IMR-90 (cell line): ENCODE measurements around the gene PTPRG. TPM values are rescaled to one million over a fixed set of nuclear protein-coding genes. Genes with fewer than 3 reads are reported as not detected.

Experiments
- ATAC-seq: fragments of 200-7000 bp; cut with Tn5 transposase; 2 replicates; pipeline ENCODE4 v1.9.1; 2020; ENCODE audit warnings: low read depth, mild to moderate bottlenecking, moderate library complexity
- BruUV-seq: library from RNA; stranded (reverse); fragments of 400-500 nt; replicated peaks from 2 replicates; lab custom pipeline; 2021; lab: Mats Ljungman, UMichigan
- CTCF ChIA-PET: fragments of 300-600 bp; formaldehyde crosslinking; extraction: SDS; loops from one replicate; lab custom pipeline; 2021; ENCODE audit warnings: antibody characterized with exemption; lab: Yijun Ruan, JAX
- POLR2A ChIA-PET: fragments of 300-600 bp; sonication (Branson Sonifier 250); formaldehyde crosslinking; loops from one replicate; lab custom pipeline; 2022; ENCODE audit warnings: antibody characterized with exemption; ENCODE audit not compliant: unreplicated experiment; lab: Charles Lee
- DNase-seq: peaks from one replicate; pipeline ENCODE4 v3.0.0; 2013
- H2AFZ ChIP-seq: replicated peaks from 2 replicates; pipeline ENCODE3; 2013; ENCODE audit warnings: low read length, mild to moderate bottlenecking; ENCODE audit not compliant: poor library complexity
- H2AK5ac ChIP-seq: 2 replicates; pipeline ENCODE4 v1.6.1; 2013; ENCODE audit warnings: low read depth, low read length, inconsistent platforms
- H2AK9ac ChIP-seq: replicated peaks from 2 replicates; pipeline ENCODE3; 2013; ENCODE audit warnings: mild to moderate bottlenecking, low read depth, low read length, moderate library complexity; ENCODE audit not compliant: poor library complexity
- H2BK120ac ChIP-seq: 2 replicates; pipeline ENCODE4 v1.6.1; 2013; ENCODE audit warnings: low read depth, low read length, inconsistent platforms
- H2BK15ac ChIP-seq: 3 replicates; pipeline ENCODE4 v1.6.1; 2013; ENCODE audit warnings: low read depth, low read length, inconsistent platforms
- H2BK20ac ChIP-seq: 2 replicates; pipeline ENCODE4 v1.6.1; 2013; ENCODE audit warnings: low read depth, mild to moderate bottlenecking, inconsistent platforms, low read length, moderate library complexity
- H2BK5ac ChIP-seq: 2 replicates; pipeline ENCODE4 v1.6.1; 2013; ENCODE audit warnings: mild to moderate bottlenecking, low read depth, low read length, inconsistent platforms; ENCODE audit not compliant: poor library complexity, severe bottlenecking
- H3K14ac ChIP-seq: replicated peaks from 2 replicates; pipeline ENCODE4 v1.6.1; 2013; ENCODE audit warnings: low read depth, low read length, inconsistent platforms
- H3K18ac ChIP-seq: 2 replicates; pipeline ENCODE4 v1.6.1; 2013; ENCODE audit warnings: low read depth, low read length, control low read depth
- H3K23ac ChIP-seq: 2 replicates; pipeline ENCODE4 v1.6.1; 2013; ENCODE audit warnings: low read depth, low read length, inconsistent platforms
- H3K27ac ChIP-seq: 2 replicates; pipeline ENCODE4 v1.5.1; 2013; ENCODE audit warnings: mild to moderate bottlenecking, control low read depth, low read length; ENCODE audit not compliant: insufficient read depth
- H3K27me3 ChIP-seq: 2 replicates; pipeline ENCODE4 v1.6.1; 2013; ENCODE audit warnings: low read length; ENCODE audit not compliant: control insufficient read depth, insufficient read depth
- H3K36me3 ChIP-seq: 2 replicates; pipeline ENCODE4 v1.6.1; 2013; ENCODE audit warnings: low read length, mixed read lengths; ENCODE audit not compliant: control insufficient read depth, insufficient read depth
- H3K4ac ChIP-seq: 2 replicates; pipeline ENCODE4 v1.6.1; 2013; ENCODE audit warnings: low read depth, low read length, inconsistent platforms
- H3K4me1 ChIP-seq: 2 replicates; pipeline ENCODE4 v1.6.1; 2013; ENCODE audit warnings: low read length, mixed read lengths; ENCODE audit not compliant: control insufficient read depth, insufficient read depth
- H3K4me2 ChIP-seq: 2 replicates; pipeline ENCODE4 v1.6.1; 2013; ENCODE audit warnings: low read depth, mild to moderate bottlenecking, control low read depth, low read length, moderate library complexity
- H3K4me3 ChIP-seq: 2 replicates; pipeline ENCODE4 v1.5.1; 2013; ENCODE audit warnings: low read depth, mild to moderate bottlenecking, control low read depth, low read length, moderate library complexity; ENCODE audit not compliant: insufficient read depth
- H3K56ac ChIP-seq: 2 replicates; pipeline ENCODE4 v1.6.1; 2013; ENCODE audit warnings: low read length, inconsistent platforms; ENCODE audit not compliant: insufficient read depth; ENCODE audit errors: extremely low read depth
- H3K79me1 ChIP-seq, 2 experiments: 2 replicates each; pipeline ENCODE4 v1.6.1; 2013; ENCODE audit warnings: low read length in 2 of 2, inconsistent platforms in 1 of 2, low read depth in 1 of 2
- H3K9ac ChIP-seq: 2 replicates; pipeline ENCODE4 v1.6.1; 2013; ENCODE audit warnings: low read depth, low read length, control low read depth
- H3K9me1 ChIP-seq: 2 replicates; pipeline ENCODE4 v1.6.1; 2013; ENCODE audit warnings: low read length, inconsistent platforms; ENCODE audit not compliant: insufficient read depth
- H3K9me3 ChIP-seq: 2 replicates; pipeline ENCODE4 v1.6.1; 2013; ENCODE audit warnings: low read length; ENCODE audit not compliant: control insufficient read depth, insufficient read depth
- H4K20me1 ChIP-seq: 2 replicates; pipeline ENCODE4 v1.6.1; 2013; ENCODE audit warnings: low read length, inconsistent platforms; ENCODE audit not compliant: insufficient read depth
- H4K5ac ChIP-seq: 2 replicates; pipeline ENCODE4 v1.6.1; 2013; ENCODE audit warnings: mild to moderate bottlenecking, low read depth, low read length, control low read depth
- H4K8ac ChIP-seq, 2 experiments: 2 replicates each; pipeline ENCODE4 v1.6.1; 2013; ENCODE audit warnings: low read depth in 2 of 2, low read length in 2 of 2, control low read depth in 1 of 2, inconsistent platforms in 1 of 2
- H4K91ac ChIP-seq: 2 replicates; pipeline ENCODE4 v1.6.1; 2013; ENCODE audit warnings: low read depth, low read length, inconsistent platforms; ENCODE audit not compliant: insufficient read depth
- MAFK ChIP-seq: IDR thresholded peaks from 2 replicates; pipeline ENCODE4 v1.6.1; 2012; ENCODE audit warnings: low read depth, low read length, improper control_type of control experiment
- POLR2A ChIP-seq: IDR thresholded peaks from 2 replicates; pipeline ENCODE4 v1.6.1; 2012; ENCODE audit warnings: mild to moderate bottlenecking, low read depth, low read length
- RFX5 ChIP-seq: IDR thresholded peaks from 2 replicates; pipeline ENCODE4 v1.8.0; 2012; ENCODE audit warnings: low read depth, mild to moderate bottlenecking, low read length, moderate library complexity
- WGBS, 2 experiments: methylation state at CpG; one replicate each; pipeline versions ENCODE4 v1.1.5 to v1.1.7; 2013; ENCODE audit warnings: missing lambda C conversion rate in 2 of 2; ENCODE audit not compliant: insufficient read length in 1 of 2; ENCODE audit errors: extremely low coverage in 2 of 2; 5-methylcytosine and 5-hydroxymethylcytosine counted together
- dilution Hi-C: fragments of 300-500 bp; cut with HindIII; formaldehyde crosslinking; loops from one replicate; pipeline ENCODE4 v1.14.3; 2018; ENCODE audit warnings: low sequenced_read_pairs; ENCODE audit not compliant: unreplicated experiment
- in situ Hi-C: fragments of 300-500 bp; cut with MboI; formaldehyde crosslinking; loops from 3 replicates; pipeline ENCODE4 v1.14.3; 2019; ENCODE audit warnings: low sequenced_read_pairs, inconsistent platforms, mixed read lengths
- intact Hi-C: fragments of 100-400 bp; cut with micrococcal nuclease; formaldehyde crosslinking; loops from 2 replicates; pipeline ENCODE4 v1.10.0; 2022
- polyA plus RNA-seq, 3 experiments: library from polyadenylated mRNA; depleted of rRNA; stranded (reverse); fragments of >200 nt; gene quantifications; 2 replicates each; pipeline ENCODE4 v1.2.3, GENCODE V29; 2012; ENCODE audit warnings: low replicate concordance in 1 of 3
- total RNA-seq: library from RNA; depleted of rRNA; stranded (reverse); fragments of >200 nt; gene quantifications from 2 replicates; pipeline ENCODE4 v1.2.3, GENCODE V29; 2012
- TF ChIP-seq, protein P1 (sequence below): conservative IDR thresholded peaks from 2 replicates; pipeline ENCODE4 v1.5.1; 2012; ENCODE audit warnings: mild to moderate bottlenecking, low read depth, low read length, improper control_type of control experiment
- TF ChIP-seq, protein P2 (sequence below): fragments of 150-350 bp; IDR thresholded peaks from 2 replicates; pipeline ENCODE4 v1.6.1; 2016; ENCODE audit warnings: low read depth, mild to moderate bottlenecking, low read length, moderate library complexity, borderline replicate concordance

Gene PTPRG
- total and polyA plus RNA-seq, 2 of the 4 experiments (the other 2 are of a cell fraction) = 7.7 to 31.0 TPM

DNA sequence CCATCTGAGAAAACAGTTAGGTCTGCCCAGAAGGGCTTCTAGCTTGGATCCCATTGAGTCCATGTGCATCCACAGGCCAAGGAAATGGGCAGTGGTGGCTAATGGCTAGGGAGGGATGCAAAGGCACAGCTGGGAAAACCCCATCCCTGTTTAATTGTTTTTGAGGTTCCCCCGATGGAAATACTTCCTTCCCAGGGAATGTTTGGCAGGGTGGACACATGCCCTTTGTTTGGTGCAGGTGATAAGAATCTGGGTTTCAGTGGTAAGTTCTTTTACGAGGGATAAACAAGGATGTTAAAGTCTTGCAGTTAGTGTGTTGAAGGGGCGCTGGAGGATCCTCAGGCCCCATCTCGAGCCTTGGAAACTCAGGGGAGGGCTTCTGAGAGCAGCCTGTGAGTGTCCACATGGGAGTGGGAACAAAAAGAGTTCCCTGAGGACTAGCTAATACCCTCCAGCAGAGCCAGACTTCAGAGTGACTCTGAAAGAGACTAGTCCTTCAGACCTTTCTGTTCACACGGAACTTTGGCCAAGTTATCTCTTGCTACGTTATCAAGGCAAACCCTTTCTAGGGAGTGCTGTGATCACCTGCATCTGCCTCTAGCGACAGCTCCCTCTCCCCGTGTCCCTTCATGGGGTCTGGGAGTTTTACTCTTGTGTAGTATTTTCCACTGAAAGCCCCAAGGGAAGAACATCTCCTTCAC, 17.4 kb downstream of the PTPRG start:
- intact Hi-C loops (no loop called here), dilution Hi-C loops (no loop called here), in situ Hi-C loops (no loop called here)
- no peak overlapping the region for H4K5ac ChIP-seq
- H2AFZ ChIP-seq = no peak overlapping the region
- TF ChIP-seq POLR2A = no peak
- TF ChIP-seq MAFK = no peak
- TF ChIP-seq, protein P1, sequence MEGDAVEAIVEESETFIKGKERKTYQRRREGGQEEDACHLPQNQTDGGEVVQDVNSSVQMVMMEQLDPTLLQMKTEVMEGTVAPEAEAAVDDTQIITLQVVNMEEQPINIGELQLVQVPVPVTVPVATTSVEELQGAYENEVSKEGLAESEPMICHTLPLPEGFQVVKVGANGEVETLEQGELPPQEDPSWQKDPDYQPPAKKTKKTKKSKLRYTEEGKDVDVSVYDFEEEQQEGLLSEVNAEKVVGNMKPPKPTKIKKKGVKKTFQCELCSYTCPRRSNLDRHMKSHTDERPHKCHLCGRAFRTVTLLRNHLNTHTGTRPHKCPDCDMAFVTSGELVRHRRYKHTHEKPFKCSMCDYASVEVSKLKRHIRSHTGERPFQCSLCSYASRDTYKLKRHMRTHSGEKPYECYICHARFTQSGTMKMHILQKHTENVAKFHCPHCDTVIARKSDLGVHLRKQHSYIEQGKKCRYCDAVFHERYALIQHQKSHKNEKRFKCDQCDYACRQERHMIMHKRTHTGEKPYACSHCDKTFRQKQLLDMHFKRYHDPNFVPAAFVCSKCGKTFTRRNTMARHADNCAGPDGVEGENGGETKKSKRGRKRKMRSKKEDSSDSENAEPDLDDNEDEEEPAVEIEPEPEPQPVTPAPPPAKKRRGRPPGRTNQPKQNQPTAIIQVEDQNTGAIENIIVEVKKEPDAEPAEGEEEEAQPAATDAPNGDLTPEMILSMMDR = no peak
- TF ChIP-seq RFX5 = no peak
- TF ChIP-seq, protein P2, sequence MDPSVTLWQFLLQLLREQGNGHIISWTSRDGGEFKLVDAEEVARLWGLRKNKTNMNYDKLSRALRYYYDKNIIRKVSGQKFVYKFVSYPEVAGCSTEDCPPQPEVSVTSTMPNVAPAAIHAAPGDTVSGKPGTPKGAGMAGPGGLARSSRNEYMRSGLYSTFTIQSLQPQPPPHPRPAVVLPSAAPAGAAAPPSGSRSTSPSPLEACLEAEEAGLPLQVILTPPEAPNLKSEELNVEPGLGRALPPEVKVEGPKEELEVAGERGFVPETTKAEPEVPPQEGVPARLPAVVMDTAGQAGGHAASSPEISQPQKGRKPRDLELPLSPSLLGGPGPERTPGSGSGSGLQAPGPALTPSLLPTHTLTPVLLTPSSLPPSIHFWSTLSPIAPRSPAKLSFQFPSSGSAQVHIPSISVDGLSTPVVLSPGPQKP = no peak
- CTCF ChIA-PET = interaction anchor here (1.0 kb wide), 1 partner anchor 9 kb away, joined by 4 read pairs; no protein-coding TSS in a partner anchor
- DNase-seq (no peak), ATAC-seq (no peak)
- no peak overlapping the region for H3K27ac ChIP-seq
- WGBS, 2 experiments = no CpG with 5 or more reads among the region's 8 CpGs
- no peaks in the 10 kb centered on the region for H3K36me3 ChIP-seq
- H2BK120ac ChIP-seq = no peak overlapping the region
- no TSS peak for BruUV-seq
- no peak overlapping the region for H3K4me2 ChIP-seq
- no peak overlapping the region for H2AK9ac ChIP-seq
- no peak overlapping the region for H2BK20ac ChIP-seq
- no peak overlapping the region for H3K56ac ChIP-seq
- peaks cover 12% of the 10 kb centered on the region for H4K20me1 ChIP-seq
- H3K4me3 ChIP-seq = no peak overlapping the region
- peaks cover 8% of the 10 kb centered on the region for H3K4me1 ChIP-seq
- no peak overlapping the region for H3K9ac ChIP-seq
- H3K9me1 ChIP-seq = peaks cover 14% of the 10 kb centered on the region
- H2BK15ac ChIP-seq = no peak overlapping the region
- POLR2A ChIA-PET = no interaction called here
- H2AK5ac ChIP-seq = no peak overlapping the region
- H3K18ac ChIP-seq = no peak overlapping the region
- H4K91ac ChIP-seq = no peak overlapping the region
- H3K9me3 ChIP-seq = no peaks in the 10 kb centered on the region
- peaks cover 54 to 82% of the 10 kb centered on the region in 2 experiments for H3K79me1 ChIP-seq
- no peak overlapping the region for H2BK5ac ChIP-seq
- no peak overlapping the region for H3K14ac ChIP-seq
- H3K4ac ChIP-seq = no peak overlapping the region
- no peak overlapping the region for H3K23ac ChIP-seq
- H4K8ac ChIP-seq = no peak overlapping the region
- H3K27me3 ChIP-seq = no peaks in the 10 kb centered on the region
